Left ventricle myocardium inferior (tissue), 1 donor: ENCODE measurements around the gene PERCC1. TPM values are rescaled to one million over a fixed set of nuclear protein-coding genes. Genes with fewer than 3 reads are reported as not detected.

Experiments used
- DNase-seq: peaks from one replicate; pipeline ENCODE4 v3.0.0-alpha.2; 2020
- H3K27ac ChIP-seq: fragments of 200-600 bp; replicated peaks from 2 replicates; pipeline ENCODE4 v1.8.0; 2021
- H3K27me3 ChIP-seq: fragments of 200-600 bp; 2 replicates; pipeline ENCODE4 v1.8.0; 2021; ENCODE audit warnings: low read depth
- H3K36me3 ChIP-seq: fragments of 200-600 bp; 2 replicates; pipeline ENCODE4 v1.8.0; 2021
- H3K4me1 ChIP-seq: fragments of 200-600 bp; 2 replicates; pipeline ENCODE4 v1.8.0; 2021
- H3K4me3 ChIP-seq: fragments of 200-600 bp; 2 replicates; pipeline ENCODE4 v1.8.0; 2021; ENCODE audit warnings: mild to moderate bottlenecking, moderate library complexity
- H3K9me3 ChIP-seq: fragments of 200-600 bp; replicated peaks from 2 replicates; pipeline ENCODE4 v1.8.0; 2021
- intact Hi-C: fragments of 100-400 bp; cut with micrococcal nuclease; formaldehyde crosslinking; loops from one replicate; pipeline ENCODE4 v1.11.0; 2022
- total RNA-seq: library from RNA; stranded (reverse); fragmentation: NEBNext Ultra II Directional; extraction: Animal tissue kit (Norgen Biotek cat#: 25700); gene quantifications from one replicate; pipeline ENCODE4 v1.2.1, GENCODE V29; 2021
- TF ChIP-seq, protein P1 (sequence below): fragments of 200-600 bp; IDR thresholded peaks from 2 replicates; pipeline ENCODE4 v1.8.0; 2021; ENCODE audit warnings: antibody characterized with exemption, mild to moderate bottlenecking, borderline replicate concordance
- donor health status: DM: no; HTN: yes; CAD: no; lungs with severe emphysema.

Gene PERCC1
- total RNA-seq, 1 donor from 2014 or later, result not detected

- H3K27ac ChIP-seq, result no peak overlapping the region
- H3K4me1 ChIP-seq, result no peaks in the 10 kb centered on the region
- no peaks in the 10 kb centered on the region for H3K27me3 ChIP-seq
- TF ChIP-seq, protein P1, sequence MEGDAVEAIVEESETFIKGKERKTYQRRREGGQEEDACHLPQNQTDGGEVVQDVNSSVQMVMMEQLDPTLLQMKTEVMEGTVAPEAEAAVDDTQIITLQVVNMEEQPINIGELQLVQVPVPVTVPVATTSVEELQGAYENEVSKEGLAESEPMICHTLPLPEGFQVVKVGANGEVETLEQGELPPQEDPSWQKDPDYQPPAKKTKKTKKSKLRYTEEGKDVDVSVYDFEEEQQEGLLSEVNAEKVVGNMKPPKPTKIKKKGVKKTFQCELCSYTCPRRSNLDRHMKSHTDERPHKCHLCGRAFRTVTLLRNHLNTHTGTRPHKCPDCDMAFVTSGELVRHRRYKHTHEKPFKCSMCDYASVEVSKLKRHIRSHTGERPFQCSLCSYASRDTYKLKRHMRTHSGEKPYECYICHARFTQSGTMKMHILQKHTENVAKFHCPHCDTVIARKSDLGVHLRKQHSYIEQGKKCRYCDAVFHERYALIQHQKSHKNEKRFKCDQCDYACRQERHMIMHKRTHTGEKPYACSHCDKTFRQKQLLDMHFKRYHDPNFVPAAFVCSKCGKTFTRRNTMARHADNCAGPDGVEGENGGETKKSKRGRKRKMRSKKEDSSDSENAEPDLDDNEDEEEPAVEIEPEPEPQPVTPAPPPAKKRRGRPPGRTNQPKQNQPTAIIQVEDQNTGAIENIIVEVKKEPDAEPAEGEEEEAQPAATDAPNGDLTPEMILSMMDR, result no peak
- no peak for DNase-seq
- no peaks in the 10 kb centered on the region for H3K9me3 ChIP-seq
- intact Hi-C loops, result no loop called here
- peaks cover 100% of the 10 kb centered on the region for H3K36me3 ChIP-seq
- H3K4me3 ChIP-seq, result no peak overlapping the region
Observed at GRCh38 chr16:1450841-1451240, 20.0 kb downstream of the PERCC1 start.

DNA sequence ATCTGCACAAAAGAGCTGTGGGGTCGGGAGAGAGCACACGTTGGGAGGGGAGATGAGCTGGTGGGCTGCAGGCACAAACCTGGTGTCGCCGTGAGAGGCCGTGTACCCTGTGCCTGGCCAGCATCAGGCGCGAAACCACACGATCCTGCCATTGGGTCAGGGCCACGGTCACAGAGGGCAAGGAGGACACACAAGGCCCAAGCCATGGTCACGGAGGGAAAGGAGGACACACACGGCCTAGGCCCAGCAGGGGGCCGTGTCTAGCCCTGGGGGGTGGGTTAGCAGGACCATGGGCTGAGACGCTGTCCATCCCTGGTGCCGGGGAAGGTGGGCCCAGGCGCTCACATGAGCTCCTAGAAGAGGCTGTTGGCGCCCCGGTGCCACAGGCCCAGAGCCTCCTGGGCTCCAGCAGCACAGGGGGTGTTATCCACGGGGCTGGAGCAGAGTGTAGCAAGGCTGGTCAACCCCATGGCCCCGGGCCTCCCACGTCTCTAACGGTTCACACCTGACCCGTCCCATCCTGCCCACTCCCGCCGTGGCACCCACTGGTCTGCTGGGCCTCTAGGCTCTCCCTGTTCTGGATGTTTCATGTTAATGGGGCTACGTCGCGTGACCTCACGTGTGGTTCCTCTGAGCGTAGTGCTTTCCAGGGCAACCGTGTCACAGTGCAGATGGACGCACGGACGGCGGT, 21.0 kb downstream of the PERCC1 start:
- Histone ChIP-seq H3K36me3 (peaks cover 98% of the 10 kb centered on the region), H3K27me3 (no peaks in the 10 kb centered on the region), H3K9me3 (no peaks in the 10 kb centered on the region), H3K4me1 (no peaks in the 10 kb centered on the region), H3K4me3 (no peak overlapping the region), H3K27ac (no peak overlapping the region)
- DNase-seq, result no peak
- intact Hi-C loops, result no loop called here
- TF ChIP-seq, protein P1, result no peak

DNA sequence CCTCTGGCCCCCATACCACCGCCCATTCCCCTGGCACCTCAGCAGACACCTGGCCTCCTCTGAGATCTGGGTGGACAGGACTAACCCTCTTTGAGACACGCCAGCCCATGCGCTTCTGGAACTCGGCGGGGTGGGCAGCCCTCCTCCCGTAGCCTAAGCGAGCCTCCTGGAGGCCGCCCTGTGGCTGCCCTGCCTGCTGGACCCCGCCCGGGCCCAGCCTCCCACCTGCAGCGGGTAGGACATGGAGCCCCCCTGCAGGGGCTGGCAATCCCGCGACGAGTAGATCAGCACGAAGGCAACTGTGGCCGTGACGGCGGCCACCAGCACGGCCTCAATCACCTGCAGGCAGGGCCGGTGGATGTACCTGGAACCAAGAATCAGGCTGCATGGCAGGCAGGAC, 21.7 kb downstream of the PERCC1 start:
- H3K4me3 ChIP-seq, result no peak overlapping the region
- TF ChIP-seq, protein P1, result no peak
- DNase-seq, result no peak

DNA sequence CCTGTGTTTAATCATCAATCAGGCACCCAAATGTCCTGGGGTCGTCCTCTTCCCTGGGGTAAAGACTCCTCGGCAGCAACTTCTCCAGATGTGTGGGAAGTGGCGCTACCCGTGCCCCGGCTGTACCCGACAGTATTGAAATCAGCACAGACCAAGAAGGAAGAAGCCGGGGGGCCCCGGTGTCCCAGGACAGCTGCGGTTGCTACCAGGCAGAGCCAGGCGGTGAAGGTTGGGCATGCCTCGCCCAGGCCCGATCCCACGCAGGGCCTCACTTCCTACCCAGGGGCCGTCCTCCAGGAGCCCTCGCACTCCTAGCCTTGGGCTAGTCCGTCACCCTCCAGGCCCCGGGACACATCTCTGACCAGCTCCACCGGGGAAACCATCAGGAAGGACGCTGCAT, 22.4 kb downstream of the PERCC1 start:
- intact Hi-C loops, result no loop called here
- no peaks in the 10 kb centered on the region for H3K27me3 ChIP-seq
- peaks cover 98% of the 10 kb centered on the region for H3K36me3 ChIP-seq
- H3K27ac ChIP-seq, result no peak overlapping the region
- H3K9me3 ChIP-seq, result no peaks in the 10 kb centered on the region
- H3K4me1 ChIP-seq, result no peaks in the 10 kb centered on the region
- no peak for DNase-seq
- TF ChIP-seq, protein P1, result no peak
- no peak overlapping the region for H3K4me3 ChIP-seq

More for the DNA sequence above, 21.7 kb downstream of the PERCC1 start:
- Histone ChIP-seq H3K9me3 (no peaks in the 10 kb centered on the region), H3K27ac (no peak overlapping the region), H3K36me3 (peaks cover 98% of the 10 kb centered on the region), H3K27me3 (no peaks in the 10 kb centered on the region), H3K4me1 (no peaks in the 10 kb centered on the region)
- intact Hi-C loops, result no loop called here

DNA sequence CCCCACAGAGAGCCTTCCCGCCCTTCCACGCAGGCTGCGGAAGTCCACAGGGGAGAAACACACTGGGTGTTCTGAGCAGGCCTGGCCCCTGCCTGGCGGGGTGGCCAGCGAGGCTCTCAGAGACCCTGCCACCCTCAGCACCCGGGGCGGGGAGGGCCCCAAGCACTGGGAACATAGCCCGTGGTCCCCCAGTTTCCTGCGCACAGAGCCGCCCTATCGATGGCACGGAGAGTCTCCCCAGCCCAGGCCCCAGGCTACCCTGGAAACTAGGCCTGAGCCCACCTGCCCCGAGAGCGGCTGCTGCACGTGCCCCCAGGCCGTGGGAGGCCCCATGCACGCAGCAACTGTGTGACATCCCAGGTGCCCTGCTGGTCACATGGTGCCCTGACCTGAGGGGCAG, 23.7 kb downstream of the PERCC1 start:
- Histone ChIP-seq H3K27me3 (no peaks in the 10 kb centered on the region), H3K9me3 (no peaks in the 10 kb centered on the region), H3K27ac (no peak overlapping the region), H3K36me3 (peaks cover 92% of the 10 kb centered on the region), H3K4me1 (no peaks in the 10 kb centered on the region), H3K4me3 (no peak overlapping the region)
- intact Hi-C loops, result no loop called here
- TF ChIP-seq, protein P1, result no peak
- no peak for DNase-seq
